NCI-H748 treated with DMSO at 0.1 percent for 48 hours (cell line): ENCODE results near the gene CCNI2.
"Not testable (repeated sequence)": the region's sequence is repeated elsewhere in the genome, so short reads cannot be mapped to it uniquely, and the experiment has no call there.

Source experiments
- DNase-seq: peaks from one replicate; lab custom pipeline; 2025; lab: John Stamatoyannopoulos, UW

CCNI2 gene

GRCh38 chr5:132781029-132781428 lies 33.8 kb downstream of the CCNI2 start:
- no peak for DNase-seq

GRCh38 chr5:132782101-132782500 lies 34.9 kb downstream of the CCNI2 start:
- no peak for DNase-seq

GRCh38 chr5:132785365-132785764 lies 38.1 kb downstream of the CCNI2 start:
- DNase-seq, result no peak

DNA sequence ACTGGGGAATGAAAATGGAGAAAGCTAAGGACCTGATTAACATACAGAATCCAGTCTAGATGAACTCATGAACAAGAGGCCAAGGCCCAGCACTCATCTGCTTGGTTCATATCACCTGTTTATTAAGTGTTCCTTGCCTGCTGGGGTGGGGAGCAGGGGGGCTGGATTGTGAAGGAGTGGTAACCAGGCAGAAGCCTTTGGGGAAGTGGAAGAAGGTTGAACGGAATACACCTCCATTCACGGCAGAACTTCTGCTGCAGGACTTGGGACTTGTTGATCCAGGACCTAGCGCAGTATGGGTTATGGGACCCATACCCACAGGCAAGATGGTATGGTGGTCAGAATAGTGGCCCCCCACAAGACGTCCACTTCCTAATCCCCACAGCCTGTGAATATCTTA lies 38.6 kb downstream of the CCNI2 start:
- no peak for DNase-seq

GRCh38 chr5:132787076-132787475 lies 39.9 kb downstream of the CCNI2 start:
- DNase-seq, result no peak

DNA sequence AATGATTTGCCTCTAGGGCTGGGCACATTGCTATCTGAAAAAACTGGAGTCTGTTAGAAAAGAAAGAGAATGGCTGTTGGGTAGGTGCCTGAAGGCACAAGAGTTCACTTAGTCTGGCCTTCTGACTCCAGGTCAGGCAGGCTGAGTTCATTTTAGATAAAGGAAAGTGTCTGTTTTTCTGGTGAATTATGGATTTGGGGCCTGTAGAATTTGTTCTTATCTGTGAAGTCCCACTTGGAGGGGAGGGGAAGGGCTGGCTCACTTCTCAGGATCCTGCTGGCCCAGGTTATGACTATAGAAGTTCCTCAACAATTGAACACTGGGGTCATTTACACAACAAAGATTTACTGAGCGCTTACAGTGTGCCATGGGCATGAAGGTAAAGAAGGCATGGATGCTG lies 41.3 kb downstream of the CCNI2 start:
- DNase-seq, result no peak

GRCh38 chr5:132788990-132789886 lies 42.0 kb downstream of the CCNI2 start:
- DNase-seq, result no peak

- no peak for DNase-seq
These were observed 43.1 kb downstream of the CCNI2 start for GRCh38 chr5:132790201-132790865.

- no peak for DNase-seq
These were observed 43.8 kb downstream of the CCNI2 start for GRCh38 chr5:132791026-132791425.

- no peak for DNase-seq
These were observed 50.4 kb downstream of the CCNI2 start for GRCh38 chr5:132797651-132798050.

DNA sequence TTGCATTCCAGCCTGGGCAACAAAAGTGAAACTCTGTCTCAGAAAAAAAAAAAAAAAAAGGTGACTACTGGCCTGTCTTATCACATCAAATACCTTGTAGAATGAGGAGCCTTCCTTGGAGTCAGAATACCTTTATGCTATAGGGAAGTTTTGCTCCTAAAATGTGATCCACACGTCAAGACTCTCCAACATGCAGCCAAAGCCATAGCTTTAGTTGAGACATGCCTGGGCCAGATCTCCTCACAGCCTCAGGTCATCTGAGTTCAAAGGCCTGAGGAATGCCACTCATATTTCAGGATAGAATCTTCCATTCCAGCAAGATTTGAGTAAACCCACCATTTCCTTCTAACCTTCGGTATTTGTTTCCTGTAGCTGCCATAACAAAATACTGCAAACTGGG lies 52.2 kb downstream of the CCNI2 start:
- no peak for DNase-seq

- DNase-seq, result no peak
These were observed 53.3 kb downstream of the CCNI2 start for GRCh38 chr5:132800545-132800944.

GRCh38 chr5:132802044-132802684 lies 54.9 kb downstream of the CCNI2 start:
- no peak for DNase-seq

DNA sequence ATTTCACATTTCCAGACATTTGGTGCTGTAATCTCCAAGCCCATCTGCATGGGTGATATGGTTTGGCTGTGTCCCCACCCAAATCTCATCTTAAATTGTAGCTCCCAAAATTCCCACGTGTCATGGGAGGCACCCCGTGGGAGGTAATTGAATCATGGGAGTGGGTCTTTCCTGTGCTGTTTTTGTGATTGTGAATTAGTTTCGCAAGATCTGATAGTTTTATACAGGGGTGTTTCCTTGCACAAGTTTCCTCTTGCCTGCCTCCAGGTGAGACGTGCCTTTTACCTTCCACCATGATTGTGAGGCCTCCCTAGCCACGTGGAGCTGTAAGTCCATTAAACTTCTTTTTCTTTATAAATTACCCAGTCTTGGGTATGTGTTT lies 55.5 kb downstream of the CCNI2 start:
- DNase-seq, result not testable (repeated sequence)
